Measurements from ENCODE around the gene HLA-DPB1. TPM values are rescaled to one million over a fixed set of nuclear protein-coding genes. Genes with fewer than 3 reads are reported as not detected.

The HLA-DPB1 gene
- total RNA-seq, 1 experiment from 2014 or later, result not detected

DNA sequence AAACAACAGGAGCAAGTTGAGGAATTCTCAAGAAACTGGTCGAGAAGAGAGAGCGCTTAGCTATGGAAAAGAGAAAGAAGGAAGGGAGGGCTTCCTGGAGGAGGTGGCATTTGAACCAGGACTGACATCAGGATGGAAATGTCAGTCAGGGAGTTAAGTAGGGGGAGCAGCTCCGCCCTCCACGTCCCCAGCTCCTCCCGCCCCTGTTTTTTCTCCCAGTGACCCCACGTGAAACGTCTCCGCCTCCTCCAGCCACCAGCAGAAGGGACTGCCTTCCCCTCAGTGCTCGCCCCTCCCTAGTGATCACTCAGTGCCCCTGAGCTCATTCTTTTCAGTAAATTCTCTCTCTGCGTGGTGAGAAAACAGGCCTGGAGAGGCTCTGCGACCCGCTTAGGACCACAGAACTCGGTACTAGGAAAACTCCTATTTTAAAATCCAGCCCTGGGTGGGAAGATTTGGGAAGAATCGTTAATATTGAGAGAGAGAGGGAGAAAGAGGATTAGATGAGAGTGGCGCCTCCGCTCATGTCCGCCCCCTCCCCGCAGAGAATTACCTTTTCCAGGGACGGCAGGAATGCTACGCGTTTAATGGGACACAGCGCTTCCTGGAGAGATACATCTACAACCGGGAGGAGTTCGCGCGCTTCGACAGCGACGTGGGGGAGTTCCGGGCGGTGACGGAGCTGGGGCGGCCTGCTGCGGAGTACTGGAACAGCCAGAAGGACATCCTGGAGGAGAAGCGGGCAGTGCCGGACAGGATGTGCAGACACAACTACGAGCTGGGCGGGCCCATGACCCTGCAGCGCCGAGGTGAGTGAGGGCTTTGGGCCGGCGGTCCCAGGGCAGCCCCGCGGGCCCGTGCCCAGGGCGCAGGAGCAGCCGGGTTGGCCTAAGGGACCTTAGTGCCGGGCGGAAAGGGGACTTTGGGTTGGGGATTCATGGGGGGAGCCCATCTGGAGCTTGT is 4.6 kb downstream of the HLA-DPB1 start:
- Histone ChIP-seq H3K27me3 (ENCODE audit: insufficient read depth, low read depth) (peaks cover 85% of the 10 kb centered on the region), H3K27ac (no peak overlapping the region), H3F3A (ENCODE audit: insufficient read depth, low read depth) (no peaks in the 10 kb centered on the region), H3K79me2 (ENCODE audit: low read depth) (no peaks in the 10 kb centered on the region), H3K4me1 (replicated peaks; ENCODE audit: insufficient read depth) (no peaks in the 10 kb centered on the region), H3K36me3 (ENCODE audit: low read depth) (no peaks in the 10 kb centered on the region), H3K4me2 (no peak overlapping the region), H3K9me3 (ENCODE audit: insufficient read depth, low read depth) (no peaks in the 10 kb centered on the region), H3K9me2 (ENCODE audit: insufficient read depth) (no peaks in the 10 kb centered on the region), H3K4me3 (no peak overlapping the region), H4K20me1 (ENCODE audit: insufficient read depth) (no peaks in the 10 kb centered on the region), H2AFZ (no peak overlapping the region)
- ChIA-PET CTCF (interaction anchor here (0.6 kb wide), 1 partner anchor 212 kb away, joined by 3 read pairs; no protein-coding TSS in a partner anchor), POLR2A (ENCODE audit: unreplicated experiment) (no interaction called here)
- no TSS peak for BruUV-seq (replicated peaks)
- no peak for TF ChIP-seq EZH2 (IDR thresholded peaks at IDR 0.05; ENCODE audit: low read depth)
- TF ChIP-seq, protein P1, sequence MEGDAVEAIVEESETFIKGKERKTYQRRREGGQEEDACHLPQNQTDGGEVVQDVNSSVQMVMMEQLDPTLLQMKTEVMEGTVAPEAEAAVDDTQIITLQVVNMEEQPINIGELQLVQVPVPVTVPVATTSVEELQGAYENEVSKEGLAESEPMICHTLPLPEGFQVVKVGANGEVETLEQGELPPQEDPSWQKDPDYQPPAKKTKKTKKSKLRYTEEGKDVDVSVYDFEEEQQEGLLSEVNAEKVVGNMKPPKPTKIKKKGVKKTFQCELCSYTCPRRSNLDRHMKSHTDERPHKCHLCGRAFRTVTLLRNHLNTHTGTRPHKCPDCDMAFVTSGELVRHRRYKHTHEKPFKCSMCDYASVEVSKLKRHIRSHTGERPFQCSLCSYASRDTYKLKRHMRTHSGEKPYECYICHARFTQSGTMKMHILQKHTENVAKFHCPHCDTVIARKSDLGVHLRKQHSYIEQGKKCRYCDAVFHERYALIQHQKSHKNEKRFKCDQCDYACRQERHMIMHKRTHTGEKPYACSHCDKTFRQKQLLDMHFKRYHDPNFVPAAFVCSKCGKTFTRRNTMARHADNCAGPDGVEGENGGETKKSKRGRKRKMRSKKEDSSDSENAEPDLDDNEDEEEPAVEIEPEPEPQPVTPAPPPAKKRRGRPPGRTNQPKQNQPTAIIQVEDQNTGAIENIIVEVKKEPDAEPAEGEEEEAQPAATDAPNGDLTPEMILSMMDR (conservative IDR thresholded peaks at IDR 0.05), result no peak
- intact Hi-C loops (cut with micrococcal nuclease; ENCODE audit: unreplicated experiment), result no loop called here
- DNase-seq, result no peak

DNA sequence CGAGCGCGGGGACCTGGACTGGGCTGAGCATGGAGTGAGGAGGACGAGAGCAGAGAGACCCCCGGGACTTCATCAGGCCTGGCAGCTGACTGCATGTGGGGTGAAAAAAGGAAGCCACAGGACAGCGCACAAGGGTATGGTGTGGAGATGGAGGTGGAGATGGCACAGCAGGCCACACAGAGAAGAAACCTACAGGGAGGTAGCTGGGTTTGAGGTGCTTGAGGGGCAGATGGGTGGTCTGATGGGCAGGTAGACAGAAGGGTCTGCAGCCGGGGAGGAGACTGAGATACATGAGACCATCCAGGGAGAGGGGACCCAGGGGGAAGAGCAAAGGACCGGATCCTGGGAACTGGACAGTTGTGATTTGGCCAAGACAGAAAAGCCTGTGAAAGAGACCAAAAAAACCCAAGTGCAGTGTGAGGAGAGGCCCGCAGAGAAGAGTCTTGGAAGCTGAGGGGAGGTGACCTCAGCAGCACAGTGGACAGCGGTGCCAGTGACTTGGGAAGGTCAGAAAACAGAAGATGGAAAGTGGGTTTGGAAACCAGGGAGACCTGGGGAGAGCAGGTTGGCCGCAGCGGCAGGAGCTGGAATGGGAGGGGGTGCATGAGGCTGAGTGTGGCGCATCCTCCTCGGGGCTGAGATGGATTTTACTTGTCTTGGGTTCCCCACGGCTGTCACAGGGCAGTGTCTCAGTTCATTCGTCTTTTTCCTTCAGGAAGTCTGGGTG is 5.5 kb downstream of the HLA-DPB1 start:
- H3K9me2 ChIP-seq (ENCODE audit: insufficient read depth), result no peaks in the 10 kb centered on the region
- no peaks in the 10 kb centered on the region for H4K20me1 ChIP-seq (ENCODE audit: insufficient read depth)
- H3K9me3 ChIP-seq (ENCODE audit: insufficient read depth, low read depth), result no peaks in the 10 kb centered on the region
- H2AFZ ChIP-seq, result no peak overlapping the region
- no peaks in the 10 kb centered on the region for H3K4me1 ChIP-seq (replicated peaks; ENCODE audit: insufficient read depth)
- BruUV-seq (replicated peaks), result no TSS peak
- no peaks in the 10 kb centered on the region for H3K79me2 ChIP-seq (ENCODE audit: low read depth)
- no peak overlapping the region for H3K4me2 ChIP-seq
- ChIA-PET CTCF (no interaction called here), POLR2A (ENCODE audit: unreplicated experiment) (no interaction called here)
- DNase-seq, result no peak
- H3K27me3 ChIP-seq (ENCODE audit: insufficient read depth, low read depth), result peaks cover 85% of the 10 kb centered on the region
- no peak overlapping the region for H3K4me3 ChIP-seq
- intact Hi-C loops (cut with micrococcal nuclease; ENCODE audit: unreplicated experiment), result no loop called here
- H3F3A ChIP-seq (ENCODE audit: insufficient read depth, low read depth), result no peaks in the 10 kb centered on the region
- no peak overlapping the region for H3K27ac ChIP-seq
- H3K36me3 ChIP-seq (ENCODE audit: low read depth), result no peaks in the 10 kb centered on the region
- TF ChIP-seq EZH2 (IDR thresholded peaks at IDR 0.05; ENCODE audit: low read depth), result no peak
- TF ChIP-seq, protein P1 (conservative IDR thresholded peaks at IDR 0.05), result no peak

DNA sequence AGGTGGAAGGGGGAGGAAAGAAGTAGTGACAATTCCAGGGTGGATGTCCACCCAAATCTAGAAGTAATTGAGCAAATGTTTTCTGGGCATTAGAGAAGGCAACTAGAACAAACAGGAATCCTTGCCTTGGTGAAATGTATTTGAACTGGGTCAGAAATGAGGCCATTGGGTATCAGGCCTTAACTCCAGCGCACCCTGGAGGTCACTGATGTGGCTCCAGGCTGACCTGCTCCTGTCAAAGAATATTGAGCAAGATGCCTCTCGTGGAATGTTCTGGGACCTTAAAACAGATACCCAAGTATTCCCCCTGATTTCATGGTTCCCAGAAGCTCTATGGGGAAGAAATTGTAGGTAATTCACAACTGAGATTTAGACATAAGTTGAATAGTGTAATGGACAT is 6.9 kb downstream of the HLA-DPB1 start:
- H3K9me3 ChIP-seq (ENCODE audit: insufficient read depth, low read depth), result no peaks in the 10 kb centered on the region
- no peaks in the 10 kb centered on the region for H4K20me1 ChIP-seq (ENCODE audit: insufficient read depth)
- intact Hi-C loops (cut with micrococcal nuclease; ENCODE audit: unreplicated experiment), result no loop called here
- H3F3A ChIP-seq (ENCODE audit: insufficient read depth, low read depth), result no peaks in the 10 kb centered on the region
- H3K79me2 ChIP-seq (ENCODE audit: low read depth), result no peaks in the 10 kb centered on the region
- H2AFZ ChIP-seq, result no peak overlapping the region
- no TSS peak for BruUV-seq (replicated peaks)
- no peaks in the 10 kb centered on the region for H3K36me3 ChIP-seq (ENCODE audit: low read depth)
- H3K27ac ChIP-seq, result no peak overlapping the region
- H3K4me1 ChIP-seq (replicated peaks; ENCODE audit: insufficient read depth), result no peaks in the 10 kb centered on the region
- no peaks in the 10 kb centered on the region for H3K9me2 ChIP-seq (ENCODE audit: insufficient read depth)
- DNase-seq, result no peak
- POLR2A ChIA-PET (ENCODE audit: unreplicated experiment), result no interaction called here
- CTCF ChIA-PET, result no interaction called here
- TF ChIP-seq, protein P1 (conservative IDR thresholded peaks at IDR 0.05), result peak; percentile 48; the same call in 1 of the 2 replicates
- TF ChIP-seq EZH2 (IDR thresholded peaks at IDR 0.05; ENCODE audit: low read depth), result no peak
- no peak overlapping the region for H3K4me3 ChIP-seq
- H3K27me3 ChIP-seq (ENCODE audit: insufficient read depth, low read depth), result peaks cover 96% of the 10 kb centered on the region
- H3K4me2 ChIP-seq, result no peak overlapping the region

Measured in PC-9 (cell line).